Upper lobe of left lung (tissue), 6 donors: ENCODE data around the gene GLDN. TPM values are rescaled to one million over a fixed set of nuclear protein-coding genes. Genes with fewer than 3 reads are reported as not detected.

ENCODE experiments used
- ATAC-seq, 2 donors: fragments of 200-7000 bp; cut with Tn5 transposase; one replicate each; pipeline ENCODE4 v1.9.1; 2022; ENCODE audit warnings: mild to moderate bottlenecking in 2 of 2, moderate library complexity in 2 of 2; ENCODE audit not compliant: low FRiP score in 2 of 2
- DNase-seq, 2 donors: peaks; one replicate each; pipeline ENCODE4 v3.0.0-alpha.2; 2019 to 2020
- H3K27ac ChIP-seq, 4 donors: fragments of 200-600 bp; sonication (generic); one replicate each; pipeline ENCODE4 v1.5.1; 2016 to 2019
- H3K27me3 ChIP-seq, 4 donors: fragments of 200-600 bp; sonication (generic); one replicate each; pipeline ENCODE4 v1.5.1; 2017 to 2019
- H3K36me3 ChIP-seq, 4 donors: fragments of 200-600 bp; sonication (generic); one replicate each; pipeline ENCODE4 v1.5.1; 2016 to 2019
- H3K4me1 ChIP-seq, 4 donors: fragments of 200-600 bp; sonication (generic); one replicate each; pipeline ENCODE4 v1.5.1; 2018 to 2019
- H3K4me3 ChIP-seq, 4 donors: fragments of 200-600 bp; sonication (generic); one replicate each; pipeline ENCODE4 v1.5.1; 2017 to 2019; ENCODE audit warnings: mild to moderate bottlenecking in 2 of 4, moderate library complexity in 1 of 4
- H3K9me3 ChIP-seq, 4 donors: fragments of 200-600 bp; sonication (generic); one replicate each; pipeline ENCODE4 v1.5.1; 2018 to 2019
- EP300 ChIP-seq, 4 donors: sonication (generic); formaldehyde crosslinking; IDR thresholded peaks; one replicate each; pipeline ENCODE4 v1.5.1; 2017; ENCODE audit warnings: antibody characterized with exemption in 4 of 4, control low read depth in 2 of 4
- POLR2A ChIP-seq, 4 donors: fragments of 450-650 bp; IDR thresholded peaks; one replicate each; pipeline ENCODE4 v1.5.1; 2016 to 2017; ENCODE audit warnings: antibody characterized with exemption in 4 of 4, mild to moderate bottlenecking in 2 of 4
- POLR2AphosphoS5 ChIP-seq, 2 donors: sonication (generic); formaldehyde crosslinking; IDR thresholded peaks; one replicate each; pipeline ENCODE4 v1.5.1; 2017; ENCODE audit warnings: antibody characterized with exemption in 2 of 2
- WGBS, 2 donors: methylation state at CpG; one replicate each; pipeline ENCODE4 v1.1.5; 2017 to 2018; 5-methylcytosine and 5-hydroxymethylcytosine counted together
- total RNA-seq, 6 donors: library from RNA; depleted of rRNA in 4 of 6; stranded (reverse); fragments of >200 nt in 4 of 6; gene quantifications; one replicate each; pipeline versions ENCODE4 v1.1.0 to v1.2.1, GENCODE V29; 2016 to 2021
- TF ChIP-seq, protein P1 (sequence below), 6 experiments: fragments of 450-650 bp in 4 of 6; fragments of 200-600 bp in 2 of 6; sonication (generic) in 2 of 6; IDR thresholded peaks; one replicate each; pipeline ENCODE4 v1.5.1; 2016 to 2019; ENCODE audit warnings: antibody characterized with exemption in 6 of 6
- donor health status: DM: no; HTN: no; CAD: no; lungs with moderate emphysema.
- donor health status: DM: no; HTN: yes; CAD: no; lungs with severe emphysema.

Gene GLDN
- total RNA-seq, 6 donors from 2014 or later: 21.3 to 84.2 (median 46.5) TPM

DNA sequence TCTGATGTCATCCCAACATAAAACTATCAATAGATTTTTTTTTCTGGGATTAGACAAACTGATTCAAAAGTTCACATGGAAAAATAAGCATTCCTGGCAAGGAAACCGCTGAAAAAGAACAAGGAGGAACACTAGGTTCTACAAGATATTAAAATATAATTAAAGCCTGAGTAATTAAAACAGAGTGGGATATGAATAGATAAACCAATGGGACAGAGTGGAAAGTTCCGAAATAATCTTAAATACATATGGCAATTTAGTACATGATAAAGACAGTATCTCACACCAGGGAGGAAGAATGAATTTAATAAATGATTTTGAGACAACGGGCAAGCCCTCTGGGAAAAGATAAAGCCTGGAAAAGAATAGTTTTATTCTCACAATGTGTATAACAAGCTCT, 4.7 kb downstream of the GLDN start:
- TF ChIP-seq EP300 (IDR thresholded peaks at IDR 0.05) (no peak), POLR2AphosphoS5 (IDR thresholded peaks at IDR 0.05) (no peak), POLR2A (IDR thresholded peaks at IDR 0.05) (no peak)
- TF ChIP-seq, protein P1, sequence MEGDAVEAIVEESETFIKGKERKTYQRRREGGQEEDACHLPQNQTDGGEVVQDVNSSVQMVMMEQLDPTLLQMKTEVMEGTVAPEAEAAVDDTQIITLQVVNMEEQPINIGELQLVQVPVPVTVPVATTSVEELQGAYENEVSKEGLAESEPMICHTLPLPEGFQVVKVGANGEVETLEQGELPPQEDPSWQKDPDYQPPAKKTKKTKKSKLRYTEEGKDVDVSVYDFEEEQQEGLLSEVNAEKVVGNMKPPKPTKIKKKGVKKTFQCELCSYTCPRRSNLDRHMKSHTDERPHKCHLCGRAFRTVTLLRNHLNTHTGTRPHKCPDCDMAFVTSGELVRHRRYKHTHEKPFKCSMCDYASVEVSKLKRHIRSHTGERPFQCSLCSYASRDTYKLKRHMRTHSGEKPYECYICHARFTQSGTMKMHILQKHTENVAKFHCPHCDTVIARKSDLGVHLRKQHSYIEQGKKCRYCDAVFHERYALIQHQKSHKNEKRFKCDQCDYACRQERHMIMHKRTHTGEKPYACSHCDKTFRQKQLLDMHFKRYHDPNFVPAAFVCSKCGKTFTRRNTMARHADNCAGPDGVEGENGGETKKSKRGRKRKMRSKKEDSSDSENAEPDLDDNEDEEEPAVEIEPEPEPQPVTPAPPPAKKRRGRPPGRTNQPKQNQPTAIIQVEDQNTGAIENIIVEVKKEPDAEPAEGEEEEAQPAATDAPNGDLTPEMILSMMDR (IDR thresholded peaks at IDR 0.05): no peak
- no peak overlapping the region for H3K27ac ChIP-seq
- no peak overlapping the region for H3K4me3 ChIP-seq
- DNase-seq (no peak), ATAC-seq (no peak)
- no peaks in the 10 kb centered on the region for H3K9me3 ChIP-seq
- no peaks in the 10 kb centered on the region for H3K36me3 ChIP-seq
- no peaks in the 10 kb centered on the region for H3K27me3 ChIP-seq
- peaks cover 4 to 22% (median 9%) of the 10 kb centered on the region in 4 donors for H3K4me1 ChIP-seq
- WGBS, 2 donors: 82 to 86% methylated on average over 3 of the region's 3 CpGs

DNA sequence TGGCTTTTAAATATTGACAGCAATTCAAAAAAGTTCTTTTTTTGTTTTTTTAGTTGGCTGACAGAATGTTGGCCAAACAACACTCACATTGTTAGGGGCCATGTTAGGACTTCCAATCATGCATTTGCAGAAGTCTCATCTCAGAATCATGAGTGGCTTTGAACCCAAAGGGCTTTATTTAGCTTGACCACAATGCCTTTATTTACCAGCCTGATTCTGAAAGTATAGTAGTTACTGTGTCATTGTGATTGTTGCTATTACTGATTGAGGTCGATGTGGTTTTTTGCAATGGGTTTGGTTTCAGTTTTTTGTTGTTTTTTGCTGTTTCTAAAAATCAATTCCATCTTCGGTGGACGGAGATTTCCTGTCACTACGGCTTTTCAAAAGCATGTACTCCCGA, 7.2 kb downstream of the GLDN start:
- Histone ChIP-seq H3K27me3 (no peaks in the 10 kb centered on the region), H3K9me3 (no peaks in the 10 kb centered on the region), H3K27ac (no peak overlapping the region), H3K4me3 (no peak overlapping the region), H3K36me3 (no peaks in the 10 kb centered on the region), H3K4me1 (peaks cover 0 to 12% (median 1%) of the 10 kb centered on the region in 4 donors)
- WGBS, 2 donors: 67 to 68% methylated on average over 5 of the region's 5 CpGs
- TF ChIP-seq POLR2A (IDR thresholded peaks at IDR 0.05): no peak
- TF ChIP-seq EP300 (IDR thresholded peaks at IDR 0.05): no peak
- TF ChIP-seq, protein P1 (IDR thresholded peaks at IDR 0.05): no peak
- TF ChIP-seq POLR2AphosphoS5 (IDR thresholded peaks at IDR 0.05): no peak
- no peak for DNase-seq
- ATAC-seq: no peak

DNA sequence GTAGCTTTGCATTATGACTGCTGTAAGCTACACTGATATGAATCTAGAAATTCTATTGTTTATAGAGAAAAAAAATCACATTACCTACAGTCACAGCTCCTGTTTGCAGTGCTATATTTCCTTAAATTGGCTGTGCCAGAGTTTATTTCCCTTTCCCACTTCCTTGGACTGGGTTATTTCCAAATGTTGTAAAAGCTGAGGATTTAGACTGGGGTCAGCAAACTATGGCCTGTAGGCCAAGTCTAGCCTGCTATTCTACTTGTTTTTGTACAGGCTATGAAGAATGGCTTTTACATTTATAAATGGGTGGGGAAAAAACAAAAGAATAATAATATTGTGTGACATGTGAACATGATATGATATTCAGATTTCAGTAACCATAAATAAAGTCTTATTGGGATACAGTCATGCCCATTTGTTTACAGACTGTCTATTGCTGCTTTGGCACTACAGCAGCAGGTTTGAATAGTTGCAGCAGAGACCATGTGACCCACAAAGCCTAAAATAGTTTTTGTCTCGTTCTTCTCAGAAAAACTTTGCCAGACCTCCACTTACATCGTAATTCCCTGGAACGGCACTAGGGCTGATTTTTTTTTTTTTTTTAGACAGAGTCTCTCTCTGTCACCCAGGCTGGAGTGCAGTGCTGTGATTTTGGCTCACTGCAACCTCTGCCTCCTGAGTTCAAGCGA, 7.8 kb downstream of the GLDN start:
- ATAC-seq (no peak), DNase-seq (no peak)
- peaks cover 0 to 12% (median 3%) of the 10 kb centered on the region in 4 donors for H3K4me1 ChIP-seq
- 50 to 51% methylated on average over 4 of the region's 4 CpGs for WGBS, 2 donors
- no peak overlapping the region for H3K27ac ChIP-seq
- H3K36me3 ChIP-seq: no peaks in the 10 kb centered on the region
- TF ChIP-seq EP300 (IDR thresholded peaks at IDR 0.05) (no peak), POLR2A (IDR thresholded peaks at IDR 0.05) (no peak), POLR2AphosphoS5 (IDR thresholded peaks at IDR 0.05) (no peak)
- TF ChIP-seq, protein P1 (IDR thresholded peaks at IDR 0.05): no peak
- H3K27me3 ChIP-seq: no peaks in the 10 kb centered on the region
- H3K4me3 ChIP-seq: no peak overlapping the region
- no peaks in the 10 kb centered on the region for H3K9me3 ChIP-seq

DNA sequence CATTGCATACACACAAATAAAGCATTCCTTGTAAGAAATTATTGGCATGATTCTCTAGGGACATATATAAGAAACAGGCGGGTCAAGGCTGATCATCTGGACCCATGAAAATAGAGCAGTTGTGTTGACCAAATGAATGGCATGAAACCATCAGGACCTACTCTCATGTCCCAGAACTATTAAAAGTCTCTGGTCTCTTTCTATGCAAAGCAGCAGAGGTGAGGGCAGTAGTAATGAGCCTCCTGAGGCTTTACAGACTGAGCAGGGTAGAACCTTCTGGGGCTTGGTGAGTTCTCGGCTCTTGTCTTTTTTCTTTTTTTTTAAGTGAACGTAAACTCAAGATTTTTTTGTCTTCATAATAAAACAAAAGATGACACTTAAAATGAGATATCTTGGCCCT, 9.3 kb downstream of the GLDN start:
- Histone ChIP-seq H3K27ac (no peak overlapping the region), H3K4me3 (no peak overlapping the region), H3K9me3 (no peaks in the 10 kb centered on the region), H3K36me3 (no peaks in the 10 kb centered on the region), H3K27me3 (no peaks in the 10 kb centered on the region), H3K4me1 (peaks cover 0 to 12% (median 5%) of the 10 kb centered on the region in 4 donors)
- DNase-seq: no peak
- 94 to 97% methylated on average over 3 of the region's 3 CpGs for WGBS, 2 donors
- no peak for ATAC-seq
- TF ChIP-seq EP300 (IDR thresholded peaks at IDR 0.05) (no peak), POLR2AphosphoS5 (IDR thresholded peaks at IDR 0.05) (no peak), POLR2A (IDR thresholded peaks at IDR 0.05) (no peak)
- TF ChIP-seq, protein P1 (IDR thresholded peaks at IDR 0.05): no peak

DNA sequence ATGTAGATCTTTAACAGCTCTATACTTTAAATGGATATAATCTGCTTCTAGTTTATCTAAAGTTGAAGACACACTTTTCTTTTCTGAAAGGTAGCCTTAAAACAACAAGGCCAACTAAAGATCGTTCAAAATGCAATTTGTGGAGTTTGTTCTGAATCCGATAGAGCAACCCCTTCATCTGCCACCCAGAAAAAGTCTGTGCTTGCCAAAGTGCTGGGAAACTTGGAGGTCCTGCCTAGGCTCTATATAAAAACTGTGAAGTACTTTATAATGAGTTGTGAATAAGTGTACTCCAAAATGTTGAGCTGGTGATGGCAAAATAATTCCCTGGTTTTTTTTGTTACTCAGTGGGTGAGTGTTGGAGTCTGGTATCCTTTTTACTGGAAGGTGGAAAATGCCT, 12.5 kb downstream of the GLDN start:
- Histone ChIP-seq H3K4me3 (no peak overlapping the region), H3K9me3 (no peaks in the 10 kb centered on the region), H3K27ac (no peak overlapping the region), H3K4me1 (peaks cover 0 to 10% (median 4%) of the 10 kb centered on the region in 4 donors), H3K36me3 (no peaks in the 10 kb centered on the region), H3K27me3 (no peaks in the 10 kb centered on the region)
- TF ChIP-seq POLR2A (IDR thresholded peaks at IDR 0.05) (no peak), EP300 (IDR thresholded peaks at IDR 0.05) (no peak), POLR2AphosphoS5 (IDR thresholded peaks at IDR 0.05) (no peak)
- TF ChIP-seq, protein P1 (IDR thresholded peaks at IDR 0.05): no peak
- ATAC-seq: no peak
- 62 to 73% methylated on average over 2 of the region's 2 CpGs for WGBS, 2 donors
- DNase-seq: no peak
